ENCODE results near the gene ANKRD11. TPM values are rescaled to one million over a fixed set of nuclear protein-coding genes. Genes with fewer than 3 reads are reported as not detected.

Gene ANKRD11
- total RNA-seq, 2 experiments from 2014 or later: 126 to 133 TPM

DNA sequence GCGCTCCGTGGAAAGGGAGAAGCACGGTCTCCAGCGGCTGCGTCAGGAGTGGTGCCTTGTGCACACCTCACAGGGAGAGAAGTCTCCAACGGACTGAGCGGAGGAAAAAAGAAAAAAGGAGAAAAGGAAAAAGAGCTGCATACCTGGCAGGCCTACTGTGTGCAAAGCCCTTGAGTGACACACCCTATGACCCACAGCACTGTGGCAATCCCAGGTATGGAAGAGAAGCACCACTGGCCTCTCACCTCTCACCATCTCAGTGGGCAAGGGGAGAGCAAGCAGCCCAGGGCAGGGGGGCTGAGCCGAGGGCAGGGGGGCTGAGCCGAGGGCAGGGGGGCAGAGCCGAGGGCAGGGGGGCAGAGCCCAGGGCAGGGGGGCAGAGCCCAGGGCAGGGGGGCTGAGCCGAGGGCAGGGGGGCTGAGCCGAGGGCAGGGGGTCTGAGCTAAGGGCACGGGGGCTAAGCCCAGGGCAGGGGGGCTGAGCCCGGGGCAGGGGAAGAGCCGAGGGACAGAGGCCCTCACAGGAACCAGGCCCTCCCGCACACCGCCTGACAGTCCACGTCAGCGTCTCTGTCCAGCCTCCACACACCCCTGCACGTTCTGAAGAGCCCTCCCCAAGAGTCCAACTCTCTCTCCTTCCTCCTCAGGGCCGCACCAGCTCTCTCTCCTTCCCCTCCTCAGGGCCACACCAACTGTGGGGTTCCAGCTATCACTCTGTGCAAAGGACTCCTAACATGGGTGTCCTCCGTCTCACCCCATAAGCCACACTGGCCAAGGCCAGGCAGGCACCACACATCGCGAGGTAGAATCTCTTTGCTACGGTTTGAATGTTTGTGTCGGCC is 167.0 kb downstream of the ANKRD11 start:
- H3K36me3 Mint-ChIP-seq: peaks cover 16% of the 10 kb centered on the region
- DNase-seq: no peak
- peak overlapping the region; percentile 84 for H3K27ac Mint-ChIP-seq
- no peaks in the 10 kb centered on the region for H3K9me3 Mint-ChIP-seq
- no peaks in the 10 kb centered on the region for H3K27me3 Mint-ChIP-seq
- ChIA-PET POLR2A (interaction anchor here (0.6 to 2.7 kb wide), 5 partner anchors 8 to 184 kb away, joined by 4 to 16 read pairs (median 6); partner anchors contain the start of gene SPG7), CTCF (no interaction called here)
- peaks cover 94% of the 10 kb centered on the region for H3K4me1 Mint-ChIP-seq (ENCODE audit: low read depth)
- peak overlapping the region; percentile 63 for H3K4me3 Mint-ChIP-seq
- intact Hi-C loops (cut with micrococcal nuclease): loop anchor here (5.0 kb wide), 1 partner anchor 239 kb away; the partner anchor contains the start of gene RPL13

DNA sequence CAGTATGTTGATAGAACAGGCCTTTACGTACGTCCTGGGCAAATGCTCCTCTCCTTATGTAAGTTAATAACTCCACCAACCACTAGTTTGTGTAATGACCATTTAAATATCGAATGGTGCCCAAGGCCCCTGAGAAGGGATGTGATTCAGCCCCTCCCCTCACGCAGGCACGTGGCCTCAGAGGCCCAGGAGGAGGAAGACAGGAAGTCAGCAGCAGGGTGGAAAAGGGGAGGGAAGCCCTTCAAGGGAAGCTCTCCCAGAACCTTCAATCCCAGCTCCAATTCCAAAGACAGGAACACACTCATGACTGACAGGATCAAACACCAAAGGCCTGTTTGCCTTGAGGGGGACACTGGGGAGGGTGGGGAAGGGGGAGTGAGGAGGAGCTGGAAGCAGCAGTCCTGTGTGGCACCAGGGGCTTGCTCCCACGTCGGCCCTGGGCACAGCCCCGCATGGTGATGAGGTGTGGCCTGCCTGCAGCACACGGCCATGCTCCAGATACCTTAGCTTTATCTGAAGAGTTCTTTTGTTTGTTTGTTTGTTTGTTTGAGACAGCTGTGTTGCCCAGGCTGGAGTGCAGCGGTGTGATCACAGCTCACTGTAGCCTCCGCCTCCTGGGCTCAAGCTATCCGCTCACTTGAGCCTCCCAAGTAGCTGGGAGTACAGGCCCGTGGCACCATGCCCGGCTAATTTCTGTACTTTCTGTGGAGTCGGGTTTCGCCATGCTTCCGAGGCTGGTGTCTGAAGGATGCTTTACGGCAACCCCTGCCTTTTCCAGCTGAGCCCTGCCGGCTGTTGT is 167.8 kb downstream of the ANKRD11 start:
- Mint-ChIP-seq H3K4me1 (ENCODE audit: low read depth) (peaks cover 95% of the 10 kb centered on the region), H3K27ac (peak overlapping the region; percentile 74), H3K36me3 (peaks cover 13% of the 10 kb centered on the region), H3K9me3 (no peaks in the 10 kb centered on the region), H3K4me3 (no peak overlapping the region), H3K27me3 (no peaks in the 10 kb centered on the region)
- DNase-seq: no peak
- CTCF ChIA-PET: no interaction called here
- intact Hi-C loops (cut with micrococcal nuclease): loop anchor here (5.0 kb wide), 1 partner anchor 240 kb away; the partner anchor contains the start of gene RPL13
- POLR2A ChIA-PET: interaction anchor here (1.4 to 2.7 kb wide), 2 partner anchors 28 to 185 kb away, joined by 4 to 13 read pairs; partner anchors contain the start of gene SPG7

DNA sequence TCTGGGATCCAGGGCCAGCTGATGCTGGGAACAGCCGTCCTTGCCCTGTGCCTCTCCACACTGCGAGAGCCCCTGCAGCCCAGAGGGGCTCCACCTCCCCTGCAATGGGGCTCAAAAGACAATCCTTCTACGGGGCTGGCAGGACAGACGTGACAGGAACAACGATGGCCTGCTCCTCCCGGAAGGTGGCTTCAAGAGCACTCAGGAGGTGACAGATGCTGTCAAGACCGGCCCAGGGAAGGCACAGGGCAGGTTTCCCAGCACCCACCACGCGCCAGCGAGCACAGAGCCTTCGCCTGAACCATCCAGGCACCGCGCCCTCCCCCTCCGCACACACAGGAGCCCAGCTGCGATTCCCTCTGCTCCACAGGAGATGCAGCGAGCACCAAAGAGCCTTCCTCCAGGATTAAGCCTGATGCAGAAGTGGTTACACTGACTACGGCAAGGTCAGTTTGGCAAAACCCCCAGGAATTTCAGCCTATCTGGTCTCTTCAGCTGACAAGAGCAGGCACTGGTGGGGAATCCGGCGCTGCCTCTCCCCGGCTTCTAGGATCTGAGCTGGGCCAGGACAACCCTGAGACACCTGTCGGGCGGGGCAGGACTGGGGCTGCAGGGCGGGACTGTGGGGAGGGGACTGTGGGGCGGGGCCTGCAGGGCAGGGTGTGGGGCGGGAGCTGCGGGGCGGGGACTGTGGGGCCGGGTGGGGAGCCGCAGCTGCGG is 169.4 kb downstream of the ANKRD11 start:
- Mint-ChIP-seq H3K27me3 (no peaks in the 10 kb centered on the region), H3K4me3 (no peak overlapping the region), H3K9me3 (no peaks in the 10 kb centered on the region), H3K36me3 (peaks cover 13% of the 10 kb centered on the region), H3K4me1 (ENCODE audit: low read depth) (peaks cover 96% of the 10 kb centered on the region), H3K27ac (no peak overlapping the region)
- ChIA-PET CTCF (no interaction called here), POLR2A (interaction anchor here (0.6 kb wide), 1 partner anchor 188 kb away, joined by 3 read pairs; no protein-coding TSS in a partner anchor)
- DNase-seq: no peak
- intact Hi-C loops (cut with micrococcal nuclease): loop anchor here (5.0 kb wide), 1 partner anchor 241 kb away; the partner anchor contains the start of gene RPL13

GRCh38 chr16:89319886-89320781 is 170.2 kb downstream of the ANKRD11 start:
- Mint-ChIP-seq H3K36me3 (peaks cover 14% of the 10 kb centered on the region), H3K9me3 (no peaks in the 10 kb centered on the region), H3K27ac (peak overlapping the region; percentile 76), H3K27me3 (no peaks in the 10 kb centered on the region), H3K4me1 (ENCODE audit: low read depth) (peaks cover 96% of the 10 kb centered on the region), H3K4me3 (peak overlapping the region; percentile 21)
- ChIA-PET POLR2A (interaction anchor here (0.5 to 0.6 kb wide), 2 partner anchors 30 to 189 kb away, joined by 3 read pairs; no protein-coding TSS in a partner anchor), CTCF (interaction anchor here (0.5 to 1.2 kb wide), 2 partner anchors 170 to 188 kb away, joined by 3 to 4 read pairs; partner anchors contain the start of genes ANKRD11 and SPG7)
- DNase-seq: peak; percentile 74
- intact Hi-C loops (cut with micrococcal nuclease): loop anchor here (5.0 kb wide), 1 partner anchor 242 kb away; the partner anchor contains the start of gene RPL13

DNA sequence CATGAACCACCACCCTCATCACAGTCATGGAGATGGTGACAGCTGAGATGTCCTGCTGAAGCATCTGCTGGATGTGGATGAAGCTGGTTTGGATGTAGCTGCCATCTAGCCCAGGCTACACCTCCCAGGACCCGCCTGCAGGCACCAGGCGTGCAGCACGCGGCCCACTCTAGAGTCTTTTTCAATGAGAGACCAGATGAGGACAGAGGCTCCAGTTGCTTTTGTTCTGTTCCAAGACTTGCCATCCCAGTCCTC is 170.8 kb downstream of the ANKRD11 start:
- DNase-seq: no peak
- intact Hi-C loops (cut with micrococcal nuclease): no loop called here
- H3K27me3 Mint-ChIP-seq: no peaks in the 10 kb centered on the region
- H3K4me3 Mint-ChIP-seq: peak overlapping the region; percentile 21
- peaks cover 96% of the 10 kb centered on the region for H3K4me1 Mint-ChIP-seq (ENCODE audit: low read depth)
- POLR2A ChIA-PET: no interaction called here
- H3K9me3 Mint-ChIP-seq: no peaks in the 10 kb centered on the region
- peak overlapping the region; percentile 76 for H3K27ac Mint-ChIP-seq
- peaks cover 20% of the 10 kb centered on the region for H3K36me3 Mint-ChIP-seq
- CTCF ChIA-PET: interaction anchor here (0.5 to 1.2 kb wide), 2 partner anchors 171 to 189 kb away, joined by 3 to 4 read pairs; partner anchors contain the start of genes ANKRD11 and SPG7

DNA sequence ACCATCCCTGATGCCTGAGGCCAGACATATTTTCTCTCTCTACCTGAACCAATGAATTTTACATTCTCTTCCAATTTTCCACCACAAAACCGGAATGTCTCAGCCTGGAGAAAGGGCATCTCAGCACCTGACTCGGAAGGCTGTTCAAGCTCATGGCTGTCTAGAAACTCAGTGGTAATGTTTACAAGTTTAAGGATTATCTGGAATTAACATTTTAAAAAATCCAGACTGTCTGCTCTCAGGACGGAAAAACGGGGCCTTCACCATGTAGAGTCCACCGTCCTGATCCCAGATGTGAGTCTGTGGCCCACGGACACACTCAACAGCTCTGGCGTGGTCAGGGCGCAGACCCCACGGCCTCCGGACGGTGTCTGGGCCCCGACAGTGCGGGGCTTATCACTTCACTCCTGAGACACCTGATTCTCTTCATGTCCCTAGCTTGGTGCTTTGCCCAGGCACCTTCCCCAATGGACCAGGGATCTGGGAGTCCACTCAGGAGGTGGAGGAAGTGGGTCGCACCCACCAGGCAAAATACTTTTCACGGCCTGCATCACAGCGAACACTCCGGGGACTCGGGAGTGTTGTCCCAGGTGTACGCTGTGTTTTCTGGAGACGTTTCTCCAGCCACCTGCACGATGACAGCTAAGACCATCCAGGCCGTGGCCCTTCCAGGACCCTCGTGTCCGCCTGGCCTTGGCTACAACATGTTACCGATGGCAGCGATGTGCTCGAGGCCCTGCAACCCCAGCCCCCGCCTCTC is 171.3 kb downstream of the ANKRD11 start:
- CTCF ChIA-PET: interaction anchor here (1.2 kb wide), 1 partner anchor 189 kb away, joined by 3 read pairs; the partner anchor contains the start of gene SPG7
- Mint-ChIP-seq H3K27ac (peak overlapping the region; percentile 76), H3K4me1 (ENCODE audit: low read depth) (peaks cover 96% of the 10 kb centered on the region), H3K9me3 (no peaks in the 10 kb centered on the region), H3K27me3 (no peaks in the 10 kb centered on the region), H3K36me3 (peaks cover 23% of the 10 kb centered on the region), H3K4me3 (peak overlapping the region; percentile 21)
- intact Hi-C loops (cut with micrococcal nuclease): no loop called here
- DNase-seq: no peak
- POLR2A ChIA-PET: no interaction called here

DNA sequence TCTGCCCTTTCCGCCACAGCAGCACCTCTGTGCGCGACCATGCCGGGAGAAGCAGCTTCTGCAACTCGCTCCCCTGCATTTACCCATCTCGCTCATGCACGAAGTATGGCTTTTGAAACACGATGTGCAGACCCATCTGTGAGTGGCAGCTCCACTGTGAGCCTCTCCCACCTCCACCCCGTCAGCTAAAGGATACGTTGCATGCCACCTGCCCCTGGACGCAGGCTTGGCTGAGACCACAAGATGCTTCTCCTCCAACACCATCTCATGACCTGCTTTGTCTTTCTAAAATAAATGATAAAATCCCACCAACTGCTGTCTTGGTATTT is 172.0 kb downstream of the ANKRD11 start:
- DNase-seq: no peak
- Mint-ChIP-seq H3K27me3 (no peaks in the 10 kb centered on the region), H3K36me3 (peaks cover 20% of the 10 kb centered on the region), H3K4me3 (no peak overlapping the region), H3K27ac (peak overlapping the region; percentile 76), H3K4me1 (ENCODE audit: low read depth) (peaks cover 96% of the 10 kb centered on the region), H3K9me3 (no peaks in the 10 kb centered on the region)
- ChIA-PET CTCF (no interaction called here), POLR2A (no interaction called here)
- intact Hi-C loops (cut with micrococcal nuclease): no loop called here

DNA sequence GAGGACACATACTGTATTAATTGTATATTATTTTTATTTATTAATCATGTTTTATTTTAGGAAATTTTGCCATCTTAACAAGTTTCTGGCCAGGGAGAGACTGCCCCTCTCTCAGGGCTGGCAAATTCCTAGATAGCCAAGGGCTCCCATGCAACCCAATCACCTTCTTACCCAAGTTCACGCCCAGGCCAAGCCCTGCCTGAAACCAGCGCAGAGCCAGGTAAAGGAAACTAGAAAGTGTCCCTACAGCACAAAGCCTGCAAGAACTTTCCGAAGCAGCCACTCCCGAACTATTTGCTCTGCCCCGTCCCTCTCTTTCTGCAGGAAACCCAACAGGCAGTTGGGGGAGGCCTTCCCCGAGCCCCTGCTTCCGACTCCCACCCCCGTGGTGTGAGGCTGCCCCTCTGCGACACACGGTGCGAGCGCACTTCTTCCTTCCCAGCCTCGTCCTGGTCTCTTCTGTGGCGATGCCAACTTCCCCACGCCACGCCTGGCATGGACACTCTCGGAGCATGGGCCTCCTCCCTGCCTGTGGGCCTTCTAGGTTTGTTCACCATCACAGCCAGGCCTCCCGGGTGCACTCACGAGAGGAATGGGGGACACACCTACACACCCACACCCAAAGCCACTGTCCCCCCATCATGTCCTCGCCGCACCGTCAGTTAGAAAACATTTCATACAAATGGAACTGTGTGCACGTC is 172.5 kb downstream of the ANKRD11 start:
- peaks cover 24% of the 10 kb centered on the region for H3K36me3 Mint-ChIP-seq

DNA sequence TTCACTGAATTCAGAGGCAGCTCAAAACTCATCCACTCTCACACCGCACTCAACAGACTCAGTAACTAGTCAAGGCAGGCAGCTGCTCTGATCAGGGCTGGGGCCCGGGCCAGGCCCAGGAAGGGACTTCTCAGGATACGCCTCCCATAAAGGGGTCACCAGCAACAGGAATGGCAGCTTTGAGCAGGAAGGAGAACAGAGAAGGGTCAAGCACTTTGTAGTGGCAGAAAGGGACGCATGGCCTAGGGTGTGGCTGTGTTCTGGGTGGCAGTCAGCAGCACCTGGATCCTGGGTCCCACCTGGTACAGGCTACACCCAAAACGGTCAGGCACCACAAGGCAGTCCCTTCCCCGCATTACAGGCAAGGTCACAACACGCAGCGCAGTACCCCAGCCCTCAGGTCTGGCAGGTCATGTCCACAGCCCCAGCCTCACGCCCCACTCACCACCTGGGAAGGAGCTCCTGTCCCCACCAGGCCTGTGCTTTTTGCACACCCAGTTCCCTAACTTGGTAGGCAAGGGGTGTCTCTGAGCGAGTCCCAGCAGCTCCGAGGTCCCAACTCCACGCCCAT is 173.2 kb downstream of the ANKRD11 start:
- H3K9me3 Mint-ChIP-seq: no peaks in the 10 kb centered on the region
- H3K36me3 Mint-ChIP-seq: peaks cover 23% of the 10 kb centered on the region
- H3K27me3 Mint-ChIP-seq: no peaks in the 10 kb centered on the region
- H3K4me1 Mint-ChIP-seq (ENCODE audit: low read depth): peaks cover 97% of the 10 kb centered on the region
- DNase-seq: no peak
- ChIA-PET CTCF (no interaction called here), POLR2A (interaction anchor here (0.8 kb wide), 1 partner anchor 14 kb away, joined by 3 read pairs; no protein-coding TSS in a partner anchor)
- H3K4me3 Mint-ChIP-seq: peak overlapping the region; percentile 6
- H3K27ac Mint-ChIP-seq: peak overlapping the region; percentile 91
- intact Hi-C loops (cut with micrococcal nuclease): loop anchor here (2.0 kb wide), 1 partner anchor 44 kb away; no protein-coding TSS in a partner anchor

More for the DNA sequence above, 172.5 kb downstream of the ANKRD11 start:
- H3K4me3 Mint-ChIP-seq: no peak overlapping the region
- H3K9me3 Mint-ChIP-seq: no peaks in the 10 kb centered on the region
- no peaks in the 10 kb centered on the region for H3K27me3 Mint-ChIP-seq
- peaks cover 98% of the 10 kb centered on the region for H3K4me1 Mint-ChIP-seq (ENCODE audit: low read depth)
- intact Hi-C loops (cut with micrococcal nuclease): loop anchor here (2.0 kb wide), 1 partner anchor 43 kb away; no protein-coding TSS in a partner anchor
- DNase-seq: no peak
- peak overlapping the region; percentile 76 for H3K27ac Mint-ChIP-seq
- ChIA-PET CTCF (no interaction called here), POLR2A (no interaction called here)
